Choroid plexus epithelial cell (primary cell): Measurements from ENCODE around the gene MLH1.
"Not testable (repeated sequence)": the region's sequence is repeated elsewhere in the genome, so short reads cannot be mapped to it uniquely, and the experiment has no call there.

Source experiments
- DNase-seq: peaks from one replicate; pipeline ENCODE4 v3.0.0-alpha.2; 2010; ENCODE audit warnings: low read depth
- H3K4me3 ChIP-seq: 2 replicates; pipeline ENCODE4 v1.5.1; 2011; ENCODE audit warnings: low read depth, mild to moderate bottlenecking, control low read depth, low read length, moderate library complexity
- CTCF ChIP-seq: conservative IDR thresholded peaks from 2 replicates; pipeline ENCODE4 v1.5.1; 2011; ENCODE audit warnings: low read depth, mild to moderate bottlenecking, control low read depth, inconsistent platforms, low read length, moderate library complexity

The MLH1 gene

DNA sequence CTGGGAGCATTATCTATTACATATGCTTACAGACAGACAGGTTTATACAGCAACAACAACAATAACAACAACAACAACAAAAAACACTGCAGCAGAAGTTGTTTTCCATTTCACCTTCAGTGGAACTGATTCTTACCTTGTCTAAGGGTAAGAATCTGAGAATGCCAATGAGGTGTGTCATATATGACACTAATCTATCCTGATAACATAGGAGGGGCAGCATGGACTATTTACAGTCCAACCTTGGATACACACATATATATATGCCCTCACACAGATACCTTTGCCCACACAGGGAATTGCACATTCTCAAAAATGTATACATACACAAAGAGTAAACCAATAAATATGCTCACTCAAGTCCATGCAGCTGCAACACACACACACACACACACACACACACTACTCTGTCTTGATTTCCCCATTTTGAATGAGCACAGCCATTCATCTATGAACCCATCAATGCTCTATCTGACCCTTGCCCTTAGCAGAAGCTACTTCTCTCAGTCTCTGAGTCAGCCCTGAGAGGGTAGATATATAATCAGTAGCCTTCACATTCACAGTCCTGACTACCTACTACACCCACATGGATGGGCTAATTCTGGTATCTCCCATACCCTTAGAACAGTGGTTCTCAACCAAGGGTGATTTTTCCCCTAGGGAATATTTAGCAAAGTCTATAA lies 38.7 kb upstream of the MLH1 start:
- DNase-seq = no peak
- TF ChIP-seq CTCF = no peak
- no peak overlapping the region for H3K4me3 ChIP-seq

DNA sequence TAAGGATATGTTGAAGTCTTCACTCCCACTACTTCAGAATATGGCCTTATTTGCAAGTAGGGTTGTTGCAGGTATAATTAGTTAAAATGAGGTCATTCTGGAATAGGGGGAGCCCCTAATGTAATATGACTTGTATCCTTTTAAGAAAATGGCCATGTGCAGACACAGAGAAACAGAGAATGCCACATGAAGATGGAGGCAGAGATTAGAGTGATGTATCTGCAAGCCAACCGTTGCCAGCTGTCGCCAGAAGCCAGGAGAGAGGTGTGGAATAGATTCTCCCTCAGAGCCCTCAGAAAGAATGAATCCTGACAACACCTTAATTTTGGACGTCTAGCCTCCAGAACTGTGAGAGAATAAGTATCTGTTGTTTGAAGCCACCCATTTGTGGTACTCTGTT lies 37.2 kb upstream of the MLH1 start:
- no peak for TF ChIP-seq CTCF
- DNase-seq = no peak
- H3K4me3 ChIP-seq = no peak overlapping the region

DNA sequence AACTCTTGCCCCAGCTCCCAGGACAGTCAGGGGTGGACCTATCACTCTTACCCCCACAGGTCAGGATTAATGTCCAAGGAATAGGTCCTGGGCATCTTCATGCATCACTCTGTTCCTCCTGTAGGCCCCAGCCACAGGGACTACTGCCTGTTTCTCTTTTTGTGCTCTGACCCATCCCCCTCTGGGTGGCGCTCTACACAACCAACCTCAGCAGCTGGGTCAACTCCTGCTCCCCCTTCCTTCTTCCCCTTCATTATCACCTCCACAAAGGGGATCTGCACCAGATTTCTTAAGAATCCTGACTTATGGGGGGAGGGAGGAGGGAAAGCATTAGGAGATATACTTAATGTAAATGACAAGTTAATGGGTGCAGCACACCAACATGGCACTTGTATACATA lies 36.3 kb upstream of the MLH1 start:
- DNase-seq = no peak
- TF ChIP-seq CTCF = peak; percentile 13
- no peak overlapping the region for H3K4me3 ChIP-seq

GRCh38 chr3:36957862-36958686 lies 35.2 kb upstream of the MLH1 start:
- TF ChIP-seq CTCF = no peak
- DNase-seq = peak; percentile 59
- peak overlapping the region; percentile 25 for H3K4me3 ChIP-seq

GRCh38 chr3:36959821-36960220 lies 33.5 kb upstream of the MLH1 start:
- no peak overlapping the region for H3K4me3 ChIP-seq
- no peak for DNase-seq
- TF ChIP-seq CTCF = no peak

GRCh38 chr3:36960502-36960901 lies 32.8 kb upstream of the MLH1 start:
- no peak for TF ChIP-seq CTCF
- no peak for DNase-seq
- H3K4me3 ChIP-seq = no peak overlapping the region

DNA sequence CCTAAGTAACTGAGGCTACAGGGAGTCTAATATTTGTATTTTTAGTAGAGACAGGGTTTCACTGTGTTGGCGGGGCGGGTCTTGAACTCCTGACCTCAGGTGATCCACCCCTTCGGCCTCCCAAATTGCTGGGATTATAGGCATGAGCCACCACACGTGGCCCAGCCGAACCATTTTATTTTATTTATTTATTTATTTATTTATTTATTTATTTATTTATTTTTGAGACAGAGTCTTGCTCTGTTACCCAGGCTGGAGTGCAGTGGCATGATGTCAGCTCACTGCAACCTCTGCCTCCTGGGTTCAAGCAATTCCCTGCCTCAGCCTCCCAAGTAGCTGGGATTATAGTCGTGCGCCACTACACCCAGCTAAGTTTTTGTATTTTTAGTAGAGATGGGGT lies 30.3 kb upstream of the MLH1 start:
- not testable (repeated sequence) for DNase-seq

More for the DNA sequence above, 30.3 kb upstream of the MLH1 start:
- H3K4me3 ChIP-seq = not testable (repeated sequence)
